ENCODE results near the gene KLF4.
A peak's percentile ranks its signal among the peaks of the same experiment; 100 is the strongest.

KLF4 gene

DNA sequence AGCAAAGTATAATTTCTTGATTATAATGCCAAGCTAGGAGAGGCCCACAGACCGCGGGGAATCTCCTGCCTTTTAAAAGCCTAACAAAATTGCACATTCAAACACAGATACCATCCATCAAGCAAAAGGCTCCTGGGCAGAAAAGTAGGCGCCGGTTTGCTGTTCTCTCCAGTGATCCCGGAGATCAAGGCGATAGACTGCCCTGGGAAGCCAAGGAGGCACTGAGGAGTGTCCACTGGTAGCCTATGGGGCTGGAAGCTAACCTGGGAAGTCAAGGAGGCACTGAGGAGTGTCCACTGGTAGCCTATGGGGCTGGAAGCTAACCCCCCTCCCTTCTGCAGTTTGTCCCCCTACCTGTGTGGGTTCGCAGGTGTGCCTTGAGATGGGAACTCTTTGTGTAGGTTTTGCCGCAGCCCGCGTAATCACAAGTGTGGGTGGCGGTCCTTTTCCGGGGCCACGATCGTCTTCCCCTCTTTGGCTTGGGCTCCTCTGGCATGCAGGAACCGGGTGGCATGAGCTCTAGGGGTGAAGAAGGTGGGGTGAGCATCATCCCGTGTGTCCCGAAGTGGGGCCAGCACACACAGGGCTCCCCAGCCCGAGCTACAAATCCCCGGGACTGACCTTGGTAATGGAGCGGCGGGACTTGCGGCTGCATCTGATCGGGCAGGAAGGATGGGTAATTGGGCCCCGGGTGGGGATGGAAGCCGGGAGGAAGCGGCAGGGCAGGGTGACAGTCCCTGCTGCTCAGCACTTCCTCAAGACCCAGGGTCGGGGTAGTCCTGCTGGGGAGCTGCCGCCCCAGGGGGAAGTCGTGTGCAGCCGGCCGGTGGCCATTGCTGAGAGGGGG, 2.7 kb downstream of the KLF4 start:
- no peak overlapping the region for H3K9ac ChIP-seq (ENCODE audit: low read depth, low read length, poor library complexity, severe bottlenecking)
- no peak overlapping the region for H3K4me2 ChIP-seq (ENCODE audit: low read depth, low read length, poor library complexity, severe bottlenecking)
- H3K79me2 ChIP-seq (ENCODE audit: insufficient read depth, low read length): no peaks in the 10 kb centered on the region
- H3K27me3 ChIP-seq (ENCODE audit: insufficient read depth, low read length, poor library complexity, severe bottlenecking): no peaks in the 10 kb centered on the region
- no peaks in the 10 kb centered on the region for H3K9me3 ChIP-seq (ENCODE audit: insufficient read depth, low read depth, low read length)
- no peaks in the 10 kb centered on the region for H3F3A ChIP-seq (ENCODE audit: low read depth)
- no peaks in the 10 kb centered on the region for H3K9me2 ChIP-seq (replicated peaks; ENCODE audit: low read depth, low read length)
- no peak overlapping the region for H2AFZ ChIP-seq (ENCODE audit: low read length)
- no peak for TF ChIP-seq EZH2phosphoT487 (IDR thresholded peaks at IDR 0.05; ENCODE audit: borderline replicate concordance)
- TF ChIP-seq, protein P1, sequence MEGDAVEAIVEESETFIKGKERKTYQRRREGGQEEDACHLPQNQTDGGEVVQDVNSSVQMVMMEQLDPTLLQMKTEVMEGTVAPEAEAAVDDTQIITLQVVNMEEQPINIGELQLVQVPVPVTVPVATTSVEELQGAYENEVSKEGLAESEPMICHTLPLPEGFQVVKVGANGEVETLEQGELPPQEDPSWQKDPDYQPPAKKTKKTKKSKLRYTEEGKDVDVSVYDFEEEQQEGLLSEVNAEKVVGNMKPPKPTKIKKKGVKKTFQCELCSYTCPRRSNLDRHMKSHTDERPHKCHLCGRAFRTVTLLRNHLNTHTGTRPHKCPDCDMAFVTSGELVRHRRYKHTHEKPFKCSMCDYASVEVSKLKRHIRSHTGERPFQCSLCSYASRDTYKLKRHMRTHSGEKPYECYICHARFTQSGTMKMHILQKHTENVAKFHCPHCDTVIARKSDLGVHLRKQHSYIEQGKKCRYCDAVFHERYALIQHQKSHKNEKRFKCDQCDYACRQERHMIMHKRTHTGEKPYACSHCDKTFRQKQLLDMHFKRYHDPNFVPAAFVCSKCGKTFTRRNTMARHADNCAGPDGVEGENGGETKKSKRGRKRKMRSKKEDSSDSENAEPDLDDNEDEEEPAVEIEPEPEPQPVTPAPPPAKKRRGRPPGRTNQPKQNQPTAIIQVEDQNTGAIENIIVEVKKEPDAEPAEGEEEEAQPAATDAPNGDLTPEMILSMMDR (conservative IDR thresholded peaks at IDR 0.05; ENCODE audit: low read length): no peak
- no peak overlapping the region for H3K4me3 ChIP-seq (ENCODE audit: low read length, poor library complexity, severe bottlenecking)
- H3K4me1 ChIP-seq (ENCODE audit: insufficient read depth, low read length, poor library complexity, severe bottlenecking): no peaks in the 10 kb centered on the region
- no peaks in the 10 kb centered on the region for H3K36me3 ChIP-seq (ENCODE audit: insufficient read depth, low read length)
- no peaks in the 10 kb centered on the region for H4K20me1 ChIP-seq (ENCODE audit: insufficient read depth, low read length, poor library complexity, severe bottlenecking)

DNA sequence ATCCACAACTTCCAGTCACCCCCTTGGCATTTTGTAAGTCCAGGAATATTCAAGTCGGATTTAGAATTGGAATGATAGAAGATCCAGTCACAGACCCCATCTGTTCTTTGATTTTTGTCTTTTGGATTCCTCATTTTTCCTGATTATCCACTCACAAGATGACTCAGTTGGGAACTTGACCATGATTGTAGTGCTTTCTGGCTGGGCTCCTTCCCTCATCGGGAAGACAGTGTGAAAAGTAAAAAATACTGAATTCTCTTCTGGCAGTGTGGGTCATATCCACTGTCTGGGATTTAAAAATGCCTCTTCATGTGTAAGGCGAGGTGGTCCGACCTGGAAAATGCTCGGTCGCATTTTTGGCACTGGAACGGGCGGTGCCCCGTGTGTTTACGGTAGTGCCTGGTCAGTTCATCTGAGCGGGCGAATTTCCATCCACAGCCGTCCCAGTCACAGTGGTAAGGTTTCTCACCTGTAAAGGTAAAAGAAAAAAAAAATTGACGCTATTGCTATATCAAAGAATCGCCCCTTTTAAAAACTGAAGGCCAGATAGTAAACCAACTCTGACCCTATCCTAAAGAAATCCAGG, 4.0 kb downstream of the KLF4 start:
- Histone ChIP-seq H4K20me1 (ENCODE audit: insufficient read depth, low read length, poor library complexity, severe bottlenecking) (no peaks in the 10 kb centered on the region), H3K4me1 (ENCODE audit: insufficient read depth, low read length, poor library complexity, severe bottlenecking) (no peaks in the 10 kb centered on the region), H2AFZ (ENCODE audit: low read length) (no peak overlapping the region), H3K4me2 (ENCODE audit: low read depth, low read length, poor library complexity, severe bottlenecking) (no peak overlapping the region), H3K79me2 (ENCODE audit: insufficient read depth, low read length) (no peaks in the 10 kb centered on the region), H3K27me3 (ENCODE audit: insufficient read depth, low read length, poor library complexity, severe bottlenecking) (no peaks in the 10 kb centered on the region), H3K9ac (ENCODE audit: low read depth, low read length, poor library complexity, severe bottlenecking) (no peak overlapping the region), H3K4me3 (ENCODE audit: low read length, poor library complexity, severe bottlenecking) (no peak overlapping the region), H3F3A (ENCODE audit: low read depth) (no peaks in the 10 kb centered on the region), H3K9me2 (replicated peaks; ENCODE audit: low read depth, low read length) (no peaks in the 10 kb centered on the region), H3K9me3 (ENCODE audit: insufficient read depth, low read depth, low read length) (no peaks in the 10 kb centered on the region), H3K36me3 (ENCODE audit: insufficient read depth, low read length) (no peaks in the 10 kb centered on the region)
- TF ChIP-seq, protein P1 (conservative IDR thresholded peaks at IDR 0.05; ENCODE audit: low read length): no peak
- no peak for TF ChIP-seq EZH2phosphoT487 (IDR thresholded peaks at IDR 0.05; ENCODE audit: borderline replicate concordance)

DNA sequence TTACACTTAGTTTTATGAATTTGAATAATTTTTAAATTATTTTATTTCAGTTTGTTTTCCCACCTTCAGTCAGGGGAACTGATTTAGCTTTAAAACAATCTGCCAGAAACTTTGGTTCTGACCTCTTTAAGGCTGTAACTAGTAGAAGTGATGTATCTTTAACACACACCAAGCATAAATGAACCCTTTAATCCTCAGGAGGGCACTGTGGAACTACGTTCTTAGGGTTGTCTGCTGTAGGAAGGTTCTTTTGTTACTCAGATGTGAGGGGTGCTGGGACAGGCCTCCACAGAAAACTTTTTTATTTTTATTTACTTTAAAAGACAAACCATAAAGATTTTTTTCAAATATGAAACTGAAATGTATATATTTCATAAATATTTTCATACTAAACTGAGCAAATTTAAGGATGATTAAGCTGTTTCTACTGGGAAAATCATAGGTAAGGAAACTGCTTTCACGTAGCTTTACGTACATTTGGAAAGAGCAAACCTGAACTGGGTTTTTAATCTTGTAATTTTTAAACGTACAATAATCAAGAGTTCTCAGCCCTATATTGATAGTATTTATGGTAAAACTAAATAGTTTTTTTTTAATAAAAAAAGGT, 5.3 kb downstream of the KLF4 start:
- Histone ChIP-seq H3K9me2 (replicated peaks; ENCODE audit: low read depth, low read length) (no peaks in the 10 kb centered on the region), H3K9me3 (ENCODE audit: insufficient read depth, low read depth, low read length) (no peaks in the 10 kb centered on the region), H4K20me1 (ENCODE audit: insufficient read depth, low read length, poor library complexity, severe bottlenecking) (no peaks in the 10 kb centered on the region), H3K4me2 (ENCODE audit: low read depth, low read length, poor library complexity, severe bottlenecking) (no peak overlapping the region), H3K4me1 (ENCODE audit: insufficient read depth, low read length, poor library complexity, severe bottlenecking) (no peaks in the 10 kb centered on the region), H3K9ac (ENCODE audit: low read depth, low read length, poor library complexity, severe bottlenecking) (no peak overlapping the region), H3K27me3 (ENCODE audit: insufficient read depth, low read length, poor library complexity, severe bottlenecking) (no peaks in the 10 kb centered on the region), H3K4me3 (ENCODE audit: low read length, poor library complexity, severe bottlenecking) (no peak overlapping the region), H3K36me3 (ENCODE audit: insufficient read depth, low read length) (no peaks in the 10 kb centered on the region), H3K79me2 (ENCODE audit: insufficient read depth, low read length) (no peaks in the 10 kb centered on the region), H3F3A (ENCODE audit: low read depth) (no peaks in the 10 kb centered on the region), H2AFZ (ENCODE audit: low read length) (no peak overlapping the region)
- TF ChIP-seq EZH2phosphoT487 (IDR thresholded peaks at IDR 0.05; ENCODE audit: borderline replicate concordance): no peak
- TF ChIP-seq, protein P1 (conservative IDR thresholded peaks at IDR 0.05; ENCODE audit: low read length): peak; percentile 37

Measured in Loucy (cell line).